ENCODE measurements around the gene RPP25L.

The RPP25L gene

DNA sequence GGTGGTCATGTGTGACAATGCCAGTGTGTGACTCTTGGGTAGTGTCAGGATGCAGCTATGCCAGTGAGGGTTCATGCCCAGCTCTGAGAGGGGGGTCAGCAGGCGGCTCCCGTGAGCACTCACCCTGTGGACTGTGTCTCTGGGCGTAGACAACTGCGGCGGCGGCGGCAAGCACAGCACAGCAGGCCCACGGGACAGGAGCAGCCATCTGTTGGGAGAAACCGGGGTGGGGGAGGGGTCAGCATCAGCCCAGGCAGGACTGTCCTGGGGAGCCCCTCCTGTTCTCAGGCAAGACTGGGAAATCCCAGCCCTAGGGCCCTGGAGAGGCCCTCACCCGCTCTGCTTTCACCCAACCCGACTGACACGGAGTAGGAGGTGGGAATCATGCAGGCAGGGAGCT lies 43.1 kb downstream of the RPP25L start:
- no peak for DNase-seq (ENCODE audit: low read depth in 1 of 2, low spot score in 1 of 2)

DNA sequence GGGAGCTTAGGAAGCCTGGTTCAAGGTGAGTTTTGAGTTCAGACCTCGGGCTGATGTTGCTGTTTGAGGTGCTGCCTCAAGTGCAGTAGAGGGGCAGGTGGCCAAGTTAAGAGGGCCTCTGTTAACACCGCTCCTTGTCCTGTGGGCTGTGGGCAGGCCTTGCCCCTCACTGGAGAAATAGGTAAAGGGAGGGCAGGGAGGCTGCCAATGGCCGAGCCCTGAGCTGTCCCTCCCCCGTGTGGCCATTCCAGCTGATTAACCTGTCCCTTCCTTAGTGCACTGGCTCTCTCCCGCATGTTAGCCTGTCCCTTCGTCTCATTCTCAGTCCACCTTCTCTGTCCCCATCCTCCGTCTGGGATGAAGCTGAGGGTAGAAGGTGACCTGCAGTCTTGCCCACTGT lies 43.8 kb downstream of the RPP25L start:
- DNase-seq (ENCODE audit: low read depth in 1 of 2, low spot score in 1 of 2): no peak

DNA sequence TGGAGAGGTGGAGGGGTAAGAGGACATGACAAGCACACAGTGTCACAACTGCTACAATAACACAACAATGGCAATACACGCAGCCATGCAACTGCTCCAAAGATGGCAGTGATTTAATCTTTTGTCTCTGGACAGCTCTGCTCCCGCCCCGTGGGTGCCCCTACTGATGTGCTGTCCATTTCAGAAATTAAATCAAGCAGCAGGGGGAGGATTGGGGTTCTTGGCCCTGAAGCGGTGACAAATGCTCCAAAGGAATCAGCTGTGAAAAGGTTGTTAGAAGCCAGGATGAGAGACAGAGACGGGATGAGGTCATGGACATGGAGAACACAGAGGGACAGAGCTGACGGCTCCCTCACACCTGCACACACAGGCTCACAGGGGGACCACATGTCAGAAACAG lies 44.9 kb downstream of the RPP25L start:
- no peak for DNase-seq (ENCODE audit: low read depth in 1 of 2, low spot score in 1 of 2)

DNA sequence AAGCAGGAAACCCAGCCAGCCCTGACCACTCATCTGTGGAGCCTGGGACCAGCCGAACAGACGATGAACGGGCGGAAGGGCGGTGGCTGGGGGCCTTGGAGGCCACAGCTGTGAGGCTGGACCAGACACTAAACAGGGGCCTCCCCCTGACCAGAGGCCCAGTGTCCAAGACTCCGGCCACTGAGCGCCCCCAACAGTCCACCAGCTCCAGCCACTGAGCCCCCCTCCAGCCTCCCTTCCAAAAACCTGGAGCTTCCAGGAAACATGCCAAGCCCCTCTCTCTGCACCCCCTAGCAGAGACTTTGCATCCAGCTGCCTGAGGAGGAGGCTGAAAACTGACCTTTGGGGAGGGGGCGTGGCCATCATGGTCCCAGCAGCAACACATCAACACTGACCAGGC lies 45.6 kb downstream of the RPP25L start:
- DNase-seq (ENCODE audit: low read depth in 1 of 2, low spot score in 1 of 2): no peak

DNA sequence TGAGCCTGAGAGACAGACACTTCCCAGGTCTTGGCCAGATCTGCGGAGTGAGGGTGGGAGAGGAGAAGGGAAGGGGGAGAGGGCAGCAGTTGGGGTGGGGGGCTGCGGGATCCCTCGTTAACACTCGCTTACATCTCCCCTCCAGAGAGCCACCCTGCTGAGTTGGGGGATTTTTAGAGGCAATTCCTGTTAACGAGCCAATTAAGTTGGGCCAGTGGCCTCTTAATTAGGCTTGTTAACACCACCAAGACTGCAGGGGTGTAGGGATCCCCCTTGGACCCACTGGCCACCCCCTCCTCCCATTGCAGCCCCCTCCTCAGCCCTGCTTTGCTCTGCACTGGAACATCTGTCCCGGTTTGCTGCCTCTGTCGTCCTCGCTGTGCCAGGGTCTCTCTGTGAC lies 46.0 kb downstream of the RPP25L start:
- DNase-seq (ENCODE audit: low read depth in 1 of 2, low spot score in 1 of 2): no peak

DNA sequence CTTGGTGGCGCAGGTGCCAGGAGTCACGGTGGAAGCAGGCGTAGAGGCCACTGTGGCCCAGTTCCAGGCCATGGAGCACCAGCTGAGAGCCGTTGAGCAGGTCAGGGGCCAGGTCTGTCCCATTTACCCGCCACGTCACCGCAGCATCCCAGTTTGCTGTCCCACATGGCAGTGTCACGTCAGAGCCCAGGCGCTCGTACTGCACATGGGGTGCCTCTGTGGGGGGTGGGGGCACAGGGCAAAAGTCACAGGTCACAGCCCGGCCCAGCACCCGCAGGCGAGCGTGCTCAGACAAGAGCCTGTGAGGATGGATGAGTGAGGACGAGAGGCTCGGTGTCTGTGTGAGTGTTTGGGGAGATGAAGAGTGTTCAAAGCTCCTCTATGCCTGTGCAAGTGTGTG lies 47.3 kb downstream of the RPP25L start:
- no peak for DNase-seq (ENCODE audit: low read depth in 1 of 2, low spot score in 1 of 2)

DNA sequence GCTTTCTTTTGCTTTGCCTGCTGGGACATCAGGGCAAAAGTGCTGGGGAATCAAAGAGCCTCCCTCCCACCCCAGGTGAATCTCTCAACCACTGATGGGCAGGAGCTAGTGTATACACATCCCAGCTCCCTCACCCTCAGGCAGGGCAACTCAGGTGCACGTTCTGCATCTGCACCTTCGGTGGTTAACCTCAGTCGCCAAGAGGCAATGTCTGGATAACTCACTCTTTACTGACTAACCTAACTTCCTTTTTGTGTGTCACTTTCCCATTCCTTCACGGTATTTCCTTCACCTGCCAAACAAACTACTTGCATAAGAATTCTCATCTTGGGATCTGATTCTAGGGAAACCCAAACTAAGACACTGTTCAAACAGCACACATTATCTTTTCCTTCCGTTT lies 48.6 kb downstream of the RPP25L start:
- DNase-seq (ENCODE audit: low read depth in 1 of 2, low spot score in 1 of 2): no peak

DNA sequence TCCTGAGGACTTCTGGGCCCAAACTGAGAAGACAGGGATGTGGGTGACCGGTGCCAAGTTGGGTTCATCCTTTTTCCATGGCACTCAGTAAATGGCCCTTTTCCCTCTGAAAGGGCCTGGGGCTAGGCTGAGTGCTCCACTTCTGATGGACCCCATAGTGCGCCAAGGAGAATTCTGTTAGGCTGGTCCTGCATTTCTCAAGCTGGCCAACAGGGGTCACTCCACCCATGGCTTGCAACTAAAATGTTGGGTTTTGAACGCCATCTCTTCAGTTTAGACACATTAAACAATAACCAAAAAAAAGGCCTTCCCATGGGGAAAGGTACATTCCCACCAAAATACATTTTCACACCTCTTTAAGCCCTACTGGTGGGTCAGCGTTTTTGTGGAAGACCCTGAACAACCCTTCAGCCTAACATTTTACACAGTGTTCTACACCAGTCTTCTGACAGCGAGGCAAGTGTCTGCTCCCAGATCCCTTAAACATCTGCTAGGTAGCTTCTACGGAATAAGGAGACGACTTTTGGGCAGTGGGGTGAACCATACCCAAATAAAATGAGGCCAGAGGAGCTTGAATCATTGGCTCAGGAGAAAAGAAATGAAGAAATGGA lies 49.7 kb downstream of the RPP25L start:
- peak in 1 of 2 donors; percentile 6 for DNase-seq (ENCODE audit: low read depth in 1 of 2, low spot score in 1 of 2)

GRCh38 chr9:34560599-34561214 lies 51.2 kb downstream of the RPP25L start:
- DNase-seq (ENCODE audit: low read depth in 1 of 2, low spot score in 1 of 2): no peak
